HepG2 (cell line): Measurements from ENCODE around the gene B3GALT6. TPM values are rescaled to one million over a fixed set of nuclear protein-coding genes. Genes with fewer than 3 reads are reported as not detected.

Source experiments
- AHR ChIP-seq: IDR thresholded peaks from 2 replicates; pipeline ENCODE4 v1.6.1; 2018; ENCODE audit warnings: missing genetic modification reagents, missing compliant biosample characterization
- BRCA1 ChIP-seq: sonication (generic); formaldehyde crosslinking; IDR thresholded peaks from 2 replicates; pipeline ENCODE4 v1.4.0; 2020; ENCODE audit warnings: missing genetic modification reagents
- CENPX ChIP-seq: sonication (generic); formaldehyde crosslinking; IDR thresholded peaks from 2 replicates; pipeline ENCODE4 v1.9.0; 2021; ENCODE audit warnings: mild to moderate bottlenecking, missing genetic modification reagents, moderate library complexity
- NONO ChIP-seq, 2 experiments: fragments of 450-650 bp in 1 of 2; sonication (generic) in 1 of 2; formaldehyde crosslinking in 1 of 2; IDR thresholded peaks in 1 of 2; conservative IDR thresholded peaks in 1 of 2; 2 replicates each; pipeline versions ENCODE4 v1.6.1 to v1.8.0; 2017 to 2022; ENCODE audit warnings: mild to moderate bottlenecking in 1 of 2, missing genetic modification reagents in 1 of 2, moderate library complexity in 1 of 2
- PLRG1 ChIP-seq: fragments of 450-650 bp; conservative IDR thresholded peaks from 2 replicates; pipeline ENCODE4 v1.6.1; 2016
- RAD51 ChIP-seq: fragments of 450-650 bp; IDR thresholded peaks from 2 replicates; pipeline ENCODE4 v1.6.1; 2016; ENCODE audit warnings: borderline replicate concordance
- SMAD3 ChIP-seq: sonication (generic); formaldehyde crosslinking; IDR thresholded peaks from 2 replicates; pipeline ENCODE4 v1.4.0; 2020; ENCODE audit warnings: missing genetic modification reagents
- TEAD3 ChIP-seq: optimal IDR thresholded peaks from 2 replicates; pipeline ENCODE3; 2016; ENCODE audit warnings: borderline replicate concordance
- ZNF556 ChIP-seq: sonication (generic); formaldehyde crosslinking; IDR thresholded peaks from 2 replicates; pipeline ENCODE4 v1.4.0; 2020; ENCODE audit warnings: mild to moderate bottlenecking, missing genetic modification reagents, borderline replicate concordance
- polyA plus RNA-seq, 8 experiments: library from polyadenylated mRNA; depleted of rRNA in 3 of 8; stranded (reverse) in 7 of 8; unstranded in 1 of 8; fragments of >200 nt; fragmentation: Illumina TruSeq in 4 of 8; extraction: Trizol in 4 of 8; gene quantifications; 2 replicates each; pipeline versions ENCODE4 v1.2.1 to v1.2.3, GENCODE V29; 2011 to 2016; ENCODE audit warnings: low read depth in 4 of 8, missing spikeins in 1 of 8, mixed read lengths in 1 of 8; ENCODE audit not compliant: insufficient read depth in 1 of 8
- total RNA-seq, 5 experiments: library from RNA; depleted of rRNA; stranded (reverse); fragments of >200 nt; fragmentation: Illumina TruSeq; extraction: Trizol; gene quantifications; 2 replicates each; pipeline ENCODE4 v1.2.3, GENCODE V29; 2016; ENCODE audit warnings: low read depth in 1 of 5
- TF ChIP-seq, protein P1 (sequence below): sonication (generic); formaldehyde crosslinking; IDR thresholded peaks from 2 replicates; pipeline ENCODE4 v1.4.0; 2020; ENCODE audit warnings: mild to moderate bottlenecking, missing genetic modification reagents
- TF ChIP-seq, protein P2 (sequence below): IDR thresholded peaks from 2 replicates; pipeline ENCODE4 v1.6.1; 2016; ENCODE audit warnings: mild to moderate bottlenecking, missing biosample characterization, missing genetic modification reagents

B3GALT6 gene
- total and polyA plus RNA-seq, 2 of the 13 experiments (the other 11 are each of a cell fraction or from before 2014, with no cell fraction given), result 3.9 to 14.2 TPM

DNA sequence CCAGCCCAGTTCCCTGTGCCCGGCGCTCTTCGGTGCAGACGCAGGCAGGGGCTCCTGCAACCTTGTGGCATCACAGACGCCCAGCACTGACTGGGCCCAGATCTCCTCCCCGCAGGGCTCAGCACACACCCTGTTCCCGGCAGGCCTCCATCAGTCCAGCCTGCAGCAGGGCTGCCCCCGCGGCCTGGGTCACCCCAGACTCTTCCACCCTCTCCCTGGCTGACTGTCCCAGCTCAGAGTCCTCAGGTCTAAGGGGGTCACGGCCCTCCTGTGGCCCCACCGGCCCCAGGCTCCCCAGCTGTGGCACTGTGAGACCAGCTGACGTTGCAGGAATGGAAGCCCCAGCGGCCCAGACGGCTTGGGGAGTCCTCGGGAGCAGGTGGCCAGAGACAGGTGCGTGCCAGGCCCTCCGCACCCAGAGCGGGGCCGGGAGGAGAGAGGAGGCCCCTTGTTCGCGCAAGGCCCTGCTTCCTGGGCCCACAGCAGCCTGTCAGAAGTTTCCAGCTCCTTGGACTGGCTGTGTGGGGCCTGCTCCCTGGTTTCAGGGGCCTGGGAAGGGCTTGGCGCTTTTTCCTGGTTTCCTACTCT lies 4.2 kb downstream of the B3GALT6 start (continued):
- TF ChIP-seq, protein P1, sequence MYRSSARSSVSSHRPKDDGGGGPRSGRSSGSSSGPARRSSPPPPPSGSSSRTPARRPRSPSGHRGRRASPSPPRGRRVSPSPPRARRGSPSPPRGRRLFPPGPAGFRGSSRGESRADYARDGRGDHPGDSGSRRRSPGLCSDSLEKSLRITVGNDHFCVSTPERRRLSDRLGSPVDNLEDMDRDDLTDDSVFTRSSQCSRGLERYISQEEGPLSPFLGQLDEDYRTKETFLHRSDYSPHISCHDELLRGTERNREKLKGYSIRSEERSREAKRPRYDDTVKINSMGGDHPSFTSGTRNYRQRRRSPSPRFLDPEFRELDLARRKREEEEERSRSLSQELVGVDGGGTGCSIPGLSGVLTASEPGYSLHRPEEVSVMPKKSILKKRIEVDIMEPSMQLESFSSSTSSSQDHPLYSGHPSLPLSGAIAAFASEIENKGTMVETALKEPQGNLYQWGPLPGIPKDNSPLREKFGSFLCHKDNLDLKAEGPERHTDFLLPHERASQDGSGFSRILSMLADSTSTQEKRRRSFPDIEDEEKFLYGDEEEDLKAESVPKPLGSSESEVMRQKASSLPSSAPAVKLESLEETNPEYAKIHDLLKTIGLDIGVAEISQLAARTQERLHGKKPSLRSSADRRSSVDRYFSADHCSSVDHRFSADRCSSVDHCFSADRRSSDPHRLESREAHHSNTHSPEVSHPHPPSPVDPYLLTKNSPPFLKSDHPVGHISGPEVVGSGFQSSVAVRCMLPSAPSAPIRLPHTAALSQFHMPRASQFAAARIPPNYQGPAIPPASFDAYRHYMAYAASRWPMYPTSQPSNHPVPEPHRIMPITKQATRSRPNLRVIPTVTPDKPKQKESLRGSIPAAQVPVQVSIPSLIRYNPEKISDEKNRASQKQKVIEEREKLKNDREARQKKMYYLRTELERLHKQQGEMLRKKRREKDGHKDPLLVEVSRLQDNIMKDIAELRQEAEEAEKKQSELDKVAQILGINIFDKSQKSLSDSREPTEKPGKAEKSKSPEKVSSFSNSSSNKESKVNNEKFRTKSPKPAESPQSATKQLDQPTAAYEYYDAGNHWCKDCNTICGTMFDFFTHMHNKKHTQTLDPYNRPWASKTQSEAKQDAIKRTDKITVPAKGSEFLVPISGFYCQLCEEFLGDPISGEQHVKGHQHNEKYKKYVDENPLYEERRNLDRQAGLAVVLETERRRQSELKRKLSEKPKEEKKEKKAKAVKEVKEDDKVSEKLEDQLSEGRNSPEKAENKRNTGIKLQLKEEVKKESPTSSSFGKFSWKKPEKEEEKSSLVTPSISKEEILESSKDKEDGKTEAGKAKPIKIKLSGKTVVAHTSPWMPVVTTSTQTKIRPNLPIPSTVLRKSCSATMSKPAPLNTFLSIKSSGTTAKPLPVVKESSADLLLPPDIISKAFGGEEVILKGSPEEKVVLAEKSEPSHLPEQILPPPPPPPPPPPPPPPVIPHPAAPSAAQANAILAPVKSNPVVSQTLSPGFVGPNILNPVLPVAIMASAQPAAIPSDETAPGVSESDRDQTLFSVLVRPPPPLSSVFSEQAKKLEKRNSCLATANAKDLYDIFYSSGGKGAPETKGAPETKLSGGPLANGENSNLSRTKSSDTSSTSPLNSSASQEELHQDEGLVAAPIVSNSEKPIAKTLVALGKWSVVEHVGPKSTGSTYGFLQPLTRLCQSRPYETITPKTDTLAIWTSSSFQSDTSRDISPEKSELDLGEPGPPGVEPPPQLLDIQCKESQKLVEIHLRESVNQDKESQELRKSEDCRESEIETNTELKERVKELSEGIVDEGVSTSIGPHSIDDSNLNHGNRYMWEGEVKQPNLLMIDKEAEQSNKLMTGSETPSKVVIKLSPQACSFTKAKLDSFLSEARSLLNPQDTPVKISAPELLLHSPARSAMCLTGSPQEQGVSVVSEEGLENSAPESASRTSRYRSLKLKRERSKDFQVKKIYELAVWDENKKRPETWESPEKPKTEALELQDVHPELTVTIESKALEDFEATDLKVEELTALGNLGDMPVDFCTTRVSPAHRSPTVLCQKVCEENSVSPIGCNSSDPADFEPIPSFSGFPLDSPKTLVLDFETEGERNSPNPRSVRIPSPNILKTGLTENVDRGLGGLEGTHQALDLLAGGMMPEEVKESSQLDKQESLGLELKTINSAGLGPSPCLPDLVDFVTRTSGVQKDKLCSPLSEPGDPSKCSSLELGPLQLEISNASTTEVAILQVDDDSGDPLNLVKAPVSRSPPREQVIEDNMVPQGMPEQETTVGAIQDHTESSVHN (CRISPR knock-in tag), result peak; percentile 48; the same call in 1 of the 2 replicates
- no peak for TF ChIP-seq SMAD3 (CRISPR knock-in tag)
- TF ChIP-seq BRCA1 (CRISPR knock-in tag), result no peak
- TF ChIP-seq, protein P2, sequence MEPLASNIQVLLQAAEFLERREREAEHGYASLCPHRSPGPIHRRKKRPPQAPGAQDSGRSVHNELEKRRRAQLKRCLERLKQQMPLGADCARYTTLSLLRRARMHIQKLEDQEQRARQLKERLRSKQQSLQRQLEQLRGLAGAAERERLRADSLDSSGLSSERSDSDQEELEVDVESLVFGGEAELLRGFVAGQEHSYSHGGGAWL, result peak; percentile 51; the same call in 1 of the 2 replicates
- no peak for TF ChIP-seq NONO (IDR thresholded peaks at IDR 0.05)
- peak; percentile 66; the same call in 1 of the 2 replicates for TF ChIP-seq NONO (CRISPR knock-in tag; conservative IDR thresholded peaks at IDR 0.05)
- no peak for TF ChIP-seq CENPX (CRISPR knock-in tag)
- TF ChIP-seq PLRG1, result no peak
- TF ChIP-seq AHR (CRISPR knock-in tag), result peak; percentile 43; the same call in 1 of the 2 replicates
- TF ChIP-seq RAD51, result no peak
- peak; percentile 26 for TF ChIP-seq TEAD3 (CRISPR knock-in tag)
- TF ChIP-seq ZNF556 (CRISPR knock-in tag), result 0 out of 2 replicates have a peak, but pooled peaks have one; percentile 12
- TF ChIP-seq, all 625 proteins: peak for 36
